AG09309 (cell line): ENCODE measurements around the gene PDCD5.

Experiments used
- DNase-seq: peaks from one replicate; pipeline ENCODE4 v3.0.0-alpha.2; 2010; ENCODE audit warnings: low read depth
- H3K4me3 ChIP-seq: 2 replicates; pipeline ENCODE4 v1.5.1; 2011; ENCODE audit warnings: mild to moderate bottlenecking, low read depth, low read length, moderate library complexity; ENCODE audit not compliant: control insufficient read depth
- CTCF ChIP-seq: IDR thresholded peaks from 2 replicates; pipeline ENCODE4 v1.5.1; 2011; ENCODE audit warnings: mild to moderate bottlenecking, low read depth, low read length, inconsistent platforms; ENCODE audit not compliant: insufficient read depth, control insufficient read depth; ENCODE audit errors: missing control alignments

PDCD5 gene

GRCh38 chr19:32627714-32628270 lies 46.8 kb downstream of the PDCD5 start:
- H3K4me3 ChIP-seq = no peak overlapping the region
- DNase-seq = no peak
- no peak for TF ChIP-seq CTCF

- no peak for DNase-seq
- TF ChIP-seq CTCF = no peak
- H3K4me3 ChIP-seq = no peak overlapping the region
Measured at GRCh38 chr19:32630338-32630737, 49.3 kb downstream of the PDCD5 start.

GRCh38 chr19:32631381-32631780 lies 50.4 kb downstream of the PDCD5 start:
- no peak for DNase-seq
- TF ChIP-seq CTCF = no peak
- H3K4me3 ChIP-seq = no peak overlapping the region
